Measurements from ENCODE around the gene FADS6.

DNA sequence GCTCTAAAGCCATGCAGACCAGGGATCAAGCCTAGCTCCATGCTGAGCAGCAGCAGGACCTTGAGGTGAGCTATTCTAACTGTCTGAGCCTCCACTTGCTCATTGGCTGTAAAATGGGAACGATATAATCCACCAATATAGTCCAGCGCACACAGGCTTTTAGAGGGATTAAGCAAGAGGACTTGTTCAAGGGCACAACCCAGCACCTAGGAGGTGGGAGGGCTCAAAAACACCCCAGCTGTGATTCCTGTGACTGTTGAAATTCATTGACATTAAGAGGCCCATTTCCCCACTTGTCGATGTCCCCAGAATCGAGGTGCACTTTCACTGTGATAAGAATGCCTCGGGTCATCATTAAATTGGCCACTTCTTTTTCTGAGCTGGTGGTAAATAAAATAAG lies 25.5 kb upstream of the FADS6 start:
- TF ChIP-seq, protein P1, sequence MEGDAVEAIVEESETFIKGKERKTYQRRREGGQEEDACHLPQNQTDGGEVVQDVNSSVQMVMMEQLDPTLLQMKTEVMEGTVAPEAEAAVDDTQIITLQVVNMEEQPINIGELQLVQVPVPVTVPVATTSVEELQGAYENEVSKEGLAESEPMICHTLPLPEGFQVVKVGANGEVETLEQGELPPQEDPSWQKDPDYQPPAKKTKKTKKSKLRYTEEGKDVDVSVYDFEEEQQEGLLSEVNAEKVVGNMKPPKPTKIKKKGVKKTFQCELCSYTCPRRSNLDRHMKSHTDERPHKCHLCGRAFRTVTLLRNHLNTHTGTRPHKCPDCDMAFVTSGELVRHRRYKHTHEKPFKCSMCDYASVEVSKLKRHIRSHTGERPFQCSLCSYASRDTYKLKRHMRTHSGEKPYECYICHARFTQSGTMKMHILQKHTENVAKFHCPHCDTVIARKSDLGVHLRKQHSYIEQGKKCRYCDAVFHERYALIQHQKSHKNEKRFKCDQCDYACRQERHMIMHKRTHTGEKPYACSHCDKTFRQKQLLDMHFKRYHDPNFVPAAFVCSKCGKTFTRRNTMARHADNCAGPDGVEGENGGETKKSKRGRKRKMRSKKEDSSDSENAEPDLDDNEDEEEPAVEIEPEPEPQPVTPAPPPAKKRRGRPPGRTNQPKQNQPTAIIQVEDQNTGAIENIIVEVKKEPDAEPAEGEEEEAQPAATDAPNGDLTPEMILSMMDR (IDR thresholded peaks at IDR 0.05; ENCODE audit: poor library complexity, severe bottlenecking): no peak
- TF ChIP-seq EZH2 (IDR thresholded peaks at IDR 0.05; ENCODE audit: borderline replicate concordance, insufficient read depth, low read length, poor library complexity, severe bottlenecking): no peak
- TF ChIP-seq EP300 (conservative IDR thresholded peaks at IDR 0.05; ENCODE audit: poor library complexity, severe bottlenecking): no peak
